HG03378 (cell line): ENCODE data around the gene PSMG1.
"Not testable (repeated sequence)": the region's sequence is repeated elsewhere in the genome, so short reads cannot be mapped to it uniquely, and the experiment has no call there.

Source experiments
- ATAC-seq: cut with Tn5 transposase; IDR thresholded peaks from one replicate; pipeline ENCODE4 v1.9.1; 2021; ENCODE audit warnings: mild to moderate bottlenecking, moderate library complexity; ENCODE audit not compliant: unreplicated experiment

Gene PSMG1

GRCh38 chr21:39159342-39160063, 23.7 kb downstream of the PSMG1 start:
- no peak for ATAC-seq

- not testable (repeated sequence) for ATAC-seq
These were observed 26.0 kb downstream of the PSMG1 start for GRCh38 chr21:39157241-39157640.

GRCh38 chr21:39156024-39156423, 27.2 kb downstream of the PSMG1 start:
- ATAC-seq, result no peak

- ATAC-seq, result no peak
These were observed 27.7 kb downstream of the PSMG1 start for GRCh38 chr21:39155578-39155977.

GRCh38 chr21:39153842-39154241, 29.4 kb downstream of the PSMG1 start:
- ATAC-seq, result no peak

GRCh38 chr21:39153373-39153772, 29.9 kb downstream of the PSMG1 start:
- no peak for ATAC-seq

GRCh38 chr21:39152271-39152670, 31.0 kb downstream of the PSMG1 start:
- ATAC-seq, result no peak

GRCh38 chr21:39150877-39151276, 32.4 kb downstream of the PSMG1 start:
- ATAC-seq, result no peak

GRCh38 chr21:39150316-39150715, 32.9 kb downstream of the PSMG1 start:
- no peak for ATAC-seq

- no peak for ATAC-seq
These were observed 33.4 kb downstream of the PSMG1 start for GRCh38 chr21:39149882-39150281.

GRCh38 chr21:39148975-39149374, 34.3 kb downstream of the PSMG1 start:
- ATAC-seq, result no peak

GRCh38 chr21:39144191-39144590, 39.1 kb downstream of the PSMG1 start:
- no peak for ATAC-seq

GRCh38 chr21:39142972-39143371, 40.3 kb downstream of the PSMG1 start:
- ATAC-seq, result no peak

- ATAC-seq, result no peak
These were observed 41.7 kb downstream of the PSMG1 start for GRCh38 chr21:39141502-39141901.

GRCh38 chr21:39137248-39138178, 45.7 kb downstream of the PSMG1 start:
- no peak for ATAC-seq

GRCh38 chr21:39136711-39137110, 46.5 kb downstream of the PSMG1 start:
- no peak for ATAC-seq

GRCh38 chr21:39136138-39136537, 47.1 kb downstream of the PSMG1 start:
- ATAC-seq, result not testable (repeated sequence)

- ATAC-seq, result no peak
These were observed 48.9 kb downstream of the PSMG1 start for GRCh38 chr21:39134288-39134810.

GRCh38 chr21:39132248-39132647, 51.0 kb downstream of the PSMG1 start:
- no peak for ATAC-seq

GRCh38 chr21:39131791-39132190, 51.5 kb downstream of the PSMG1 start:
- no peak for ATAC-seq

- ATAC-seq, result no peak
These were observed 55.7 kb downstream of the PSMG1 start for GRCh38 chr21:39127506-39127905.

- no peak for ATAC-seq
These were observed 56.8 kb downstream of the PSMG1 start for GRCh38 chr21:39126486-39126806.
